Measurements from ENCODE around the gene MACROD2.

DNA sequence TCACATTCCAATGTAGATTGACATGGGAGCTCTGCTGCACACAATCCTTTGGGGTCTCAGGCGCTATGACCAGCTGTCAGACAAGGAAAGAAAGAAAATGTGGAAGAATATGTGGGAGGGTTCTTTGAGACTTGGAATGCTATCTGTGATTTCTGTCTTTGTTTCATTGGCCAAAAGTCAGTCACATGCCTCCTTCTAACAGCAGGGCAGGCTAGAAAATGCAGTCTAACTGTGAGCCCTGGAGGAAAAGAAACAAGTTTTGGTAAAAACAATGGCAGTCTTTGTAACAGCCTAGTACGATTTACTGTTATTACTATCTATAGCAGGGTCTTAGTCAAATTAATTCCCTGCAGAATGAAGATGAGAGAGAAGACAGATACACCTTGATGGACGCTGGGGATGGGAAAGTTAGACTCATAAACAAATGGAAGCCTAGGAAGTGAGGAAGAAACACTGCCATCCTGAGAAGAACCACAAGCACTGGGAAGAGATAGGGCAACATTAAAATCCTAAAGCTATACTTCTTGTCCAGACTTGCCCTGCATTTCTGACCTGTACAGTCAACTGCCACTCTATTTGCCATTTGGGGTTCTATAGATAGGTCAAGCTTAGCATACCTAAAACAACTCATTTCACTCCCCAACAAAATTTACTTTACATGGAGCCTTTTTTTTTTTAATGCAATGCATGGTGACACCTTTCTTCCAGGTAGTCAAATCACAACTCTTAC is 1744.9 kb downstream of the MACROD2 start:
- TF ChIP-seq CTCF (optimal IDR thresholded peaks at IDR 0.05 in 1 of 3, IDR thresholded peaks at IDR 0.05 in 1 of 3, conservative IDR thresholded peaks at IDR 0.05 in 1 of 3; ENCODE audit: extremely low read depth in 1 of 3, insufficient read depth in 2 of 3, low read length in 3 of 3) (no peak), EZH2 (IDR thresholded peaks at IDR 0.05; ENCODE audit: low read length) (no peak)
